A673 (cell line): ENCODE measurements around the gene SELENOW. TPM values are rescaled to one million over a fixed set of nuclear protein-coding genes. Genes with fewer than 3 reads are reported as not detected.
"Not testable (repeated sequence)": the region's sequence is repeated elsewhere in the genome, so short reads cannot be mapped to it uniquely, and the experiment has no call there.

Experiments used
- BruUV-seq: library from RNA; stranded (reverse); fragments of 400-500 nt; replicated peaks from 2 replicates; lab custom pipeline; 2021; lab: Mats Ljungman, UMichigan
- CTCF ChIA-PET: fragments of 300-600 bp; sonication (Branson Sonifier 250); formaldehyde crosslinking; loops from one replicate; lab custom pipeline; 2022; ENCODE audit warnings: antibody characterized with exemption; lab: Charles Lee
- POLR2A ChIA-PET: fragments of 300-600 bp; sonication (Branson Sonifier 250); formaldehyde crosslinking; loops from one replicate; lab custom pipeline; 2022; ENCODE audit warnings: antibody characterized with exemption; ENCODE audit not compliant: low non-redundant PET; lab: Charles Lee
- DNase-seq: peaks from one replicate; pipeline ENCODE4 v3.0.0-alpha.2; 2015; ENCODE audit warnings: low spot score
- H3K27ac ChIP-seq: fragments of 200-600 bp; sonication (generic); 2 replicates; pipeline ENCODE4 v1.5.1; 2016; ENCODE audit warnings: mixed run types, low read depth, mild to moderate bottlenecking, mixed read lengths, antibody characterized with exemption, low read length; ENCODE audit not compliant: poor library complexity, severe bottlenecking
- H3K27me3 ChIP-seq: fragments of 200-600 bp; sonication (generic); replicated peaks from 2 replicates; pipeline ENCODE4 v1.6.1; 2017; ENCODE audit warnings: mixed run types, low read depth, mild to moderate bottlenecking, mixed read lengths, antibody characterized with exemption, low read length; ENCODE audit not compliant: insufficient read depth, poor library complexity
- H3K36me3 ChIP-seq: fragments of 200-600 bp; sonication (generic); 2 replicates; pipeline ENCODE4 v1.6.1; 2016; ENCODE audit warnings: mixed run types, mild to moderate bottlenecking, mixed read lengths, antibody characterized with exemption, low read length; ENCODE audit not compliant: insufficient read depth, poor library complexity, severe bottlenecking
- H3K4me1 ChIP-seq: fragments of 200-600 bp; sonication (generic); 2 replicates; pipeline ENCODE4 v1.6.1; 2017; ENCODE audit warnings: mixed run types, mild to moderate bottlenecking, mixed read lengths, antibody characterized with exemption, low read length; ENCODE audit not compliant: insufficient read depth, poor library complexity, severe bottlenecking
- H3K4me3 ChIP-seq: fragments of 200-600 bp; sonication (generic); 2 replicates; pipeline ENCODE4 v1.5.1; 2016; ENCODE audit warnings: low read depth, mixed run types, mild to moderate bottlenecking, mixed read lengths, low read length; ENCODE audit not compliant: poor library complexity, severe bottlenecking
- H3K9me3 ChIP-seq: fragments of 200-600 bp; sonication (generic); 2 replicates; pipeline ENCODE4 v1.6.1; 2016; ENCODE audit warnings: mixed run types, low read depth, mild to moderate bottlenecking, mixed read lengths, antibody characterized with exemption, low read length; ENCODE audit not compliant: poor library complexity, severe bottlenecking
- CTCF ChIP-seq: fragments of 300-800, 200-600 bp; sonication (generic); conservative IDR thresholded peaks from 2 replicates; pipeline ENCODE4 v1.5.1; 2017; ENCODE audit warnings: low read depth, mild to moderate bottlenecking, antibody characterized with exemption, low read length, moderate library complexity, mixed read lengths
- EZH2 ChIP-seq: fragments of 200-600 bp; sonication (generic); IDR thresholded peaks from 2 replicates; pipeline ENCODE4 v1.6.1; 2017; ENCODE audit warnings: borderline replicate concordance, low read depth, mild to moderate bottlenecking, mixed read lengths, antibody characterized with exemption, low read length; ENCODE audit not compliant: poor library complexity, severe bottlenecking
- intact Hi-C: fragments of 100-400 bp; cut with micrococcal nuclease; formaldehyde crosslinking; loops from one replicate; pipeline ENCODE4 v1.10.0; 2022; ENCODE audit not compliant: unreplicated experiment
- total RNA-seq: library from RNA; stranded (reverse); gene quantifications from 2 replicates; pipeline ENCODE4 v1.2.3, GENCODE V29; 2021

The SELENOW gene
- total RNA-seq, 1 experiment from 2014 or later, result 107 TPM

GRCh38 chr19:47801270-47801669, 22.8 kb downstream of the SELENOW start:
- no peaks in the 10 kb centered on the region for H3K27me3 ChIP-seq
- TF ChIP-seq EZH2 (no peak), CTCF (no peak)
- H3K9me3 ChIP-seq, result no peaks in the 10 kb centered on the region
- DNase-seq, result no peak
- ChIA-PET POLR2A (no interaction called here), CTCF (no interaction called here)
- H3K4me1 ChIP-seq, result no peaks in the 10 kb centered on the region
- no TSS peak for BruUV-seq
- H3K36me3 ChIP-seq, result no peaks in the 10 kb centered on the region
- no peak overlapping the region for H3K27ac ChIP-seq
- H3K4me3 ChIP-seq, result no peak overlapping the region
- intact Hi-C loops, result no loop called here

- Histone ChIP-seq H3K4me3 (no peak overlapping the region), H3K27me3 (no peaks in the 10 kb centered on the region), H3K9me3 (no peaks in the 10 kb centered on the region), H3K4me1 (no peaks in the 10 kb centered on the region), H3K36me3 (no peaks in the 10 kb centered on the region), H3K27ac (no peak overlapping the region)
- no peak for DNase-seq
- no peak for TF ChIP-seq CTCF
- no peak for TF ChIP-seq EZH2
- ChIA-PET CTCF (no interaction called here), POLR2A (no interaction called here)
- BruUV-seq, result no TSS peak
- intact Hi-C loops, result no loop called here
Measured at GRCh38 chr19:47802521-47803043, 24.1 kb downstream of the SELENOW start.

GRCh38 chr19:47803148-47803547, 24.6 kb downstream of the SELENOW start:
- H3K9me3 ChIP-seq, H3K27ac ChIP-seq, H3K4me1 ChIP-seq, DNase-seq, H3K36me3 ChIP-seq, CTCF ChIA-PET, intact Hi-C loops, BruUV-seq, H3K4me3 ChIP-seq, H3K27me3 ChIP-seq, POLR2A ChIA-PET: not testable (repeated sequence)

- H3K9me3 ChIP-seq, POLR2A ChIA-PET, BruUV-seq, H3K36me3 ChIP-seq, DNase-seq, CTCF ChIA-PET, intact Hi-C loops, H3K4me1 ChIP-seq, H3K4me3 ChIP-seq, H3K27ac ChIP-seq, H3K27me3 ChIP-seq: not testable (repeated sequence)
Measured at GRCh38 chr19:47803671-47804070, 25.2 kb downstream of the SELENOW start.

GRCh38 chr19:47804451-47804850, 25.9 kb downstream of the SELENOW start, which contains the start of gene TPRX1:
TPRX1 (minus strand) TSS chr19:47804551; CDS start chr19:47804539, 12 bp downstream.
- intact Hi-C loops, BruUV-seq, H3K36me3 ChIP-seq, H3K27me3 ChIP-seq, DNase-seq, CTCF ChIA-PET, POLR2A ChIA-PET, H3K4me1 ChIP-seq, H3K9me3 ChIP-seq, H3K27ac ChIP-seq, H3K4me3 ChIP-seq: not testable (repeated sequence)
